Mesenteric fat pad (tissue), 1 donor: Measurements from ENCODE around the gene ERG. TPM values are rescaled to one million over a fixed set of nuclear protein-coding genes. Genes with fewer than 3 reads are reported as not detected.
A peak's percentile ranks its signal among the peaks of the same experiment; 100 is the strongest.

Experiments
- DNase-seq: peaks from one replicate; pipeline ENCODE4 v3.0.0-alpha.2; 2020; ENCODE audit warnings: low spot score
- total RNA-seq: library from RNA; stranded (reverse); fragmentation: NEBNext Ultra II Directional; extraction: Animal tissue kit (Norgen Biotek cat#: 25700); gene quantifications from one replicate; pipeline ENCODE4 v1.2.1, GENCODE V29; 2021
- donor health status: DM: yes; HTN: yes; CAD: no.

Gene ERG
- total RNA-seq, 1 donor from 2014 or later, result 37.4 TPM

GRCh38 chr21:38359835-38360234 is 138.4 kb downstream of the ERG start:
- no peak for DNase-seq

DNA sequence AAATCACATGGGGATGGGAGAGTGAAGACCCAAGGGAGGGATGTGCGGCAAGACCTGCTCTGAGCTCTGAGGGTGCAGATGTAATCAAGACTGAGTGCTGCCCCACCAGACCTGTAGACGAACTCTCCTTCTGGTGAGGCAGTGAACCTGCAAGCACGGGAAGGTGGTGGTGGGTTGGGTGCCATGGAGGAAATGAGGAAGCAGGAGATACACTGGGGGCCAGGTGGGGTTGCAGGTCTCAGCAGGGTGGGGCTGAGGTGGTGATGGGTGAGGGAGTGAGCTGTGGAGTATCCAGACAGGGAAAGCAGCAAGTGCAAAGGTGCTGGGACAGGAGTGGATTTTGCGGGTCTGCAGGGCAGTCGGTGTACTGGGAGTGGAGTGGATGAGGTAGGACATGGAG is 139.2 kb downstream of the ERG start:
- no peak for DNase-seq

DNA sequence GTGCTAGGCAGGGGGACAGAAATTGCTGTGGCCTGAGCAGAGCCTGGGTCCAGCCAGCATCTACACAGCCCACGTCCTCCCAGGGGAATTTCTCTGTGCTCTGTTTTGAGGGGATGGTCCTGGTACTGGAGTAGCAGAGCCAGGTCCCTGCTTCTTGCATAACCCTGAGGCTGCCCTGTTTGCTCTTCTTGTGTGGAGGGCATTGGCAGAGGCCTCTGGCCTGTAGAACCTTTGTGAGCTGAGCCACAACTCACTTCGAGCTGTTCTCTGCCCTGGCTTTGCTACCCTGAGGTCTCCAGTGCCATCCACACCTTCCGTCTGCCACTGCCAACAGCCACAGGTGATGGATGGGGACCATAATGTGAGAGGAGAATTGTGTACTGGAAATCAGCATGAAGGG is 139.6 kb downstream of the ERG start:
- DNase-seq, result no peak

DNA sequence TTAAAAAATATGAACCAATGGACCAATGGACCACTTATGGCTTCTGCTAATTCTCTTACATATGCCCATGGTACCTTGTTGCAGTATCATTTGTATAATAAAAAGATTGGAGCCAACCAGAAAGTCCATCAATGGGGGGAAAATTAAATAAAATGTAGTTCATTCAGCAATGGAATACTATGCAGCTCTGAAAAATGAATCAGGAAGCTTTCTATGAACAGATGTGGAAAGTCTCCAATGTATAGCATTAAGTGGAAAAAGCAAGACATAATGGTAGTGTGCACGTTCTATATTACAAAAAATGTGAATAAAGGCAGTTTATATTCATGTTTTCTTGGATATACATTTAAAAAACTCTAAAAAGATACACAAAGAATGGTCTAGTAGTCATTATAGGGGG is 140.2 kb downstream of the ERG start:
- DNase-seq, result no peak

- no peak for DNase-seq
Observed at GRCh38 chr21:38356883-38357625, 141.2 kb downstream of the ERG start.

DNA sequence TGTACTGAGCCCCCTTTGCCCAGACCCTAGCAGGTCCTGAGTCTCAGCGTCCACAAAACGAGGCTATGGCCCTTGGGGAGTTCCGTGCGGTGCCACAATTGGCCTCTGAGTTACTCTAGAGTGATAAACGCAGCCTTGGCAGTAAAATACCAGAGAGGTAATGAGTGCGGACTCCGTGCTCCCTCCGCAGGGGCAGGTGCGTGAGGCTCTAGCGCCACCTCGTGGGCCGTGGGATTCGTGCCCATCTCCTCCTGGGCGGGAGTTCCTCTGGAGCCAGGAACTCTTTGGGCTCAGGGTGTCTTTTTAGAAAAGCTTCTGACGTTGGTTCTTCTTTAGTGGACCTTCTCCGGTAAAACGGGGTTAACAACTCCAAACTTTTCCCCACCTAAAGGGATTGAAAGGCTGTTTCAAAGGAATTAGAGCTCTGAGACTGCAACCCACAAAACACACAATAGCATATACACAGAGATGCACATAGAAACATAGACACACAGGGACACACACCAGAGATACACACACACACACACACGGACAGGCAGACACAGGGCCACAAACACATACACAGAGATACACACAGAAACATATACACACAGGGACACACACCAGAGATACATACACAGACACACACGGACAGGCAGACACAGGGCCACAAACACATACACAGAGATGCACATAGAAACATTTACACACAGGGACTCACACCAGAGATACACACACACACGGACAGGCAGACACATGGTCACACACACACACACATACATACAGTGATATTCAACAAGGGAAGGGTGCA is 142.1 kb downstream of the ERG start:
- DNase-seq, result peak; percentile 93

GRCh38 chr21:38355353-38355752 is 142.9 kb downstream of the ERG start:
- DNase-seq, result no peak

- no peak for DNase-seq
Observed at GRCh38 chr21:38354746-38355145, 143.5 kb downstream of the ERG start.

GRCh38 chr21:38354231-38354630 is 144.0 kb downstream of the ERG start:
- DNase-seq, result no peak

- no peak for DNase-seq
Observed at GRCh38 chr21:38352536-38353219, 145.6 kb downstream of the ERG start.

GRCh38 chr21:38351961-38352521 is 146.2 kb downstream of the ERG start:
- DNase-seq, result no peak

GRCh38 chr21:38351176-38351959 is 146.9 kb downstream of the ERG start:
- DNase-seq, result no peak

DNA sequence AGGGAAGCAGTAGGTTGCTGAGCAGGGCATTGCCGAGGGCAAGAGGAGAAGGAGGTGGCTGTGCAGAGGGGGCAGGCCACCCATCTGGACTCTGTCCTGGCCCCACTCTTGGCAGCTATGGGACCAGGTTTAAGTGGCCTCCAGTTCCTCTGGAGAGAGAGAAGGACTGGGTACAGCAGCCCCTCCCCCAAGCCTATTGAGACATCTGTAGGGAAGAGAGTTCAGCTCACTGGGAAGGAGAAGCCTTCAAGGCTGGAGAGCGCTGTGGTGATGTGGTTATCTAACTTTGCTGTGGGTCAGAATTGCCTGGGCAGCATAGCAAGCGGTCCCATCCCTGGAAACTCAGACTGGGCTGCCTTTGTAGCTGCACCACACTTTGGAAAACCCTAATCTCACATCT is 147.6 kb downstream of the ERG start:
- no peak for DNase-seq

GRCh38 chr21:38349977-38350376 is 148.3 kb downstream of the ERG start:
- no peak for DNase-seq

DNA sequence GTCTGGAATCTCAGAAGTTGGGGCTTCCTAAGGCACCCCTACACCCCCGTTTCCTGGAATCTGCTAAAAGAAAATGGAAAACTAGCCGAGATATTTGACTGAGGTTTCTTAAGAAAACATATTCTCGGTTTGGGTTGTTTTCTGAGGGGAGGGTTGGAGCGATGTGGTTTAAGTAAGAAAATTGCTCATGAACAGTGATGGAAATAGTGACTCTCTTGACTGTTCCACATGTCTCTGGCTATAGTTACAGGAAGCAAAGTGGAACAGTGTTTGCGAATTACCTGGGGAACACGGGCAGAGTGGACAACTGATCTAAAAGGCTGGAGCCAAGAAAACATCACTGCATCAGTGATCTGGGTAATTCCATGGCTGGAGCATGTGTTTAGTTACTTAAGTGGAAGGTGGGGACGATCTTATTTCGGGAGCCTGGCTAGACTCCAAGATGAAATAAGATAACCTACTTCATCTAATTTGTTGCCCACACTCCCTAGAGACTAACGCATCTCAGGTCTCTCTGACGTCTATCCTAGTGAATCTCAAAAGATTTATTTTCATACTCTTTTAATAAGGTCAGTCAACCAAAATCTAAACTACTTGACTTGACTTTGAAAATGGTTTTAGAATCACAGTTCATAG is 149.0 kb downstream of the ERG start:
- DNase-seq, result no peak

DNA sequence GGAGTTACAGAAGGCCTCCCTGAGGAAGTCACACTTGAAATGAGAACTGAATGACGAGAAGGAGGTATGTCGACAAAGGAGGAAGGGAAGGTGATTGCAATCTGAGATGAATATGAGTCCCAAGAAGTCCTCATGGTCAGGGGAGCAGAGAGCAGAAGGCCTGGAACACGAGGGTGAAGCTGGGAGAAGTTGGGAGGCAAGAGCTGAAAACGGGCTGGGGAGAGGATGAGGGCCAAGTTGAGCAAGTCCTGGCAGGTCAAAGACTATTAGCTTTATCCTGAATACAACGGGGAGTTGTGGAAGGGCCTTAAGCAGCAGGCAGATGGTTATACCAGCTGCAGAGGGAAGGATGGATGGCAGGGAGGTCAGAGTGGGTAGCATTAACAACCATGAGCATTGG is 152.0 kb downstream of the ERG start:
- DNase-seq, result no peak

- DNase-seq, result no peak
Observed at GRCh38 chr21:38343691-38344090, 154.6 kb downstream of the ERG start.

DNA sequence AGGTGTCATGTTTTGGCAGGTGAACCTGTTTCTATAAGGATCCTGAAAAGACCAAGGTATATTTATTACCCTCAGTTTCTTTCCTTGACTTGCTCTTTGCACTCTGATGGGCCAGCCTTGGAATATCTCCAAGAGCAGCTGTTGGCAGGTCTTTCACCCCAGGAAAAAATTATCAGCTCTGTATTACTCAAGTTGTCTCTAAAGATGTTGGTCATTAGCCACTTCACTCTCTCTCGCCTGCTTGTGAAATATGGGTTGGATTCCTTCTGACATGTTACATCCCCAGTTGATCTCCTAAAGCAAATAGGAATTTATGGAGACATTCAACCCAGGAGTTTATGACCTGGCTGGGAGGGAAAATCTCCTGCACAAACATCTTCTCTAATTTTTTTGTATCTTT is 155.5 kb downstream of the ERG start:
- DNase-seq, result no peak

DNA sequence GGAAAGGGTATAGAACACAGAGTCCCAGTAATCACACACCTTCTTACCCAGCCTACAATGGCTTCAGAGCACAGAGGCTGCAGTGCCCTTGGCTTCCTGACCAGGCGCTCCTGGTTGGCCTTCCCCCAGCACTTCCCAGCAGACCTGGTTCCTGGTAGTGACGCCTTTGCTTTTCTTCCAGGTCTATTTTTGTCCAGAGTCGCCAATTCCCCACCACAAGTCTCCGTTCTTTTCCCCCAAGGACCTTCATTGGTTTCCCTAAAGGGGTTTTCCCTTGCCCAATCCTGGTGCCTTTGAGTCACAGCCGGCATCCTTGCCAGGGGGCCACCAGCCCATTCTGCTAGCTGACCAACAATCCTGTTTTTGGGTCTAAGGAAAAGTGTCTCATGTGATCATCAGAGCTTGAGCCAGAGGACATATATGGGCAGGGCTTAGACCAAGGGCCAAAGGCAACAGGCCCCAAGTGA is 156.7 kb downstream of the ERG start:
- no peak for DNase-seq

DNA sequence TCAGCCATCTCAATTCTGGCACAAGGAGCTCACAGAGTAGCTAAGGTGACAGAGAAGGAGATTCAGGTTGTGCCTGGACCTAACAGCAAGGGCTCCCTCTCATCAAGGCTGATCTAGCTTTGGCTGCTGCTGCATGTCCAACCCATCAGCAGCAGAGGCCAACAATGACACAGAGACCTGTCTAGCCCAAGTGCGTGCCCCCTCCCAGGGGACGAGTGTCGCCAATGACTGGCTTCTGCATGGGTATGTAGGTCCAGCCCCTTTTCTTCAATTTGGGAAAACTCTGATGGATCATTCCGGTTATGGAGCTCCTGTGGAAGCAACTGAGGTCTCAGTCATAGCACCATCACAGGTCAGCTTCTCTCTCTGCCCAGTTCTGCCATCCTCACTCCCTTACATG is 158.1 kb downstream of the ERG start:
- DNase-seq, result no peak
